GM21515 (cell line): ENCODE results near the gene OPTN.
"Not testable (repeated sequence)": the region's sequence is repeated elsewhere in the genome, so short reads cannot be mapped to it uniquely, and the experiment has no call there.

Source experiments
- ATAC-seq: cut with Tn5 transposase; IDR thresholded peaks from one replicate; pipeline ENCODE4 v1.9.1; 2021; ENCODE audit not compliant: unreplicated experiment

OPTN gene

DNA sequence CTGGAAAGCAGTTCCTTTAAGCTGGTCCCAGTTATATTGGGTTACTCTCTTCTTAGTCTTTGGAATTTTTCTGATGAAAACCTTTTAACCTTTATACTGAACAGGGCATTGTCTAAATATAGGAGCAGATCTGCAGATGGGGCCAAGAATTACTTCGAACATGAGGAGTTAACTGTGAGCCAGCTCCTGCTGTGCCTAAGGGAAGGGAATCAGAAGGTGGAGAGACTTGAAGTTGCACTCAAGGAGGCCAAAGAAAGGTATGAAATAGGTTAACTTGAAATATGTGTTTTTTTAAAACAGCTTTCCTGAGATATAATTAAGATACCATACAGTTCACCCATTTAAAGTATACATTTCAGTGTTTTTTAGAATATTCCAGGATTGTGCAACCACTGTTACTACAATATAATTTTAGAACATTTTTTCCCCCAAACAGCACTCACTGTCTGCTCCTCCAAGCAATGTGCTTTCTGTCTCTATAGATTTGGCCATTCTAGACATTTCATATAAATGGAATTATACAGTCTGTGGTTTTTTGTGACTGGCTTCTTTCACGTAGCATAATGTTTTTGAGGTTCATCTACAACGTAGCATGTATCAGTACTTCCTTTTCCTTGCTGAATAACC, 18.9 kb downstream of the OPTN start:
- ATAC-seq, result no peak

DNA sequence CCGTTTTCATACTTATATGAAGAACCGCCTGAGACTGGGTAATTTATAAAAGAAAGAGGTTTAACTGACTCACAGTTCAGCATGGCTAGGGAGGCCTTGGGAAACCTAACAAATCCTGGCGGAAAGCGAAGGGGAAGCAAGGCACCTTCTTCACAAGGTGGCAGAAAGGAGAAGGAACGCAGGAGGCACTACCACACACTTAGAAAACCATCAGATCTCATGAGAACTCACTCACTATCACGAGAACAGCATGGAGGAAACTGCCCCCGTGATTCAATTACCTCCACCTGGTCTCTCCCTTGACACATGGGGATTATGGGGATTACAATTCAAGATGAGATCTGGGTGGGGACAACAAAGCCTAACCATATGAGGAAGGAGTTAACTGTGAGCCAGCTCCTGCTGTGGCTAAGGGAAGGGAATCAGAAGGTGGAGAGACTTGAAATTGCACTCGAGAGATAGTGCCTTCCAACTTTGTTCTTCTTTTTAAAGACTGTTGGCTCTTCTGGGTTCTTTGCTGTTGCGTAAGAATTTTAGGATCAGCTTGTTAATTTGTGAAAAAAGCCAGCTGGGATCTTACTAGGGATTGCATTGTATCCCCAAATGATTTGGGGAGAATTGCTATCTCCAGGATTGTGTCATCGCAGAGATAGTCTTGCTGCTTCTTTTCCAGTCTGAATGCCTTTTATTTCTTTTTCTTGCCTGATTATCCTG, 21.0 kb downstream of the OPTN start:
- no peak for ATAC-seq

DNA sequence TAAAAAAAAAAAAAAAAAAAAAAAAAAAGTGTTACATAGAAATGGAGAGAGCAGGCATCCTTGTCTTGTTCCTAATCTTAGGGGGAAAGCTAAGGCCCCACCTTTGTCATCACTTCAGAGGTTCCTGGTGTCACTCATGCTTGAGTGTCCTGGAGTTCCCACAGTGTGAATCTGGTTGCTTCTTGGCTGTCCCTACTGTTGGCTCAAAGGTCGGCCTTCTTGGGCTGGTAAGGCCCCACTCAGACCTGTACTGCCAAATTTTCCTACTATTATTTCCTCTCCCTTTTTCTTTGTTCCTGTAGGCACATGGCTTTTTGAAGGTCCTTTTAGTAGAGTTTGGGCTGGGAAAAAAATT, 21.5 kb downstream of the OPTN start:
- no peak for ATAC-seq

DNA sequence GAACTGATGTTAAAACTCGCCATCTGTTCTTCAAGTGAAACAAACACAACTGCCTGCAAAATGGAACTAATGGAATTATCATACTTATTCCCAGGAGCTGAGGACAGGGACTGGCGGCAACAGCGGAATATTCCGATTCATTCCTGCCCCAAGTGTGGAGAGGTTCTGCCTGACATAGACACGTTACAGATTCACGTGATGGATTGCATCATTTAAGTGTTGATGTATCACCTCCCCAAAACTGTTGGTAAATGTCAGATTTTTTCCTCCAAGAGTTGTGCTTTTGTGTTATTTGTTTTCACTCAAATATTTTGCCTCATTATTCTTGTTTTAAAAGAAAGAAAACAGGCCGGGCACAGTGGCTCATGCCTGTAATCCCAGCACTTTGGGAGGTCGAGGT, 36.7 kb downstream of the OPTN start:
- ATAC-seq, result no peak

DNA sequence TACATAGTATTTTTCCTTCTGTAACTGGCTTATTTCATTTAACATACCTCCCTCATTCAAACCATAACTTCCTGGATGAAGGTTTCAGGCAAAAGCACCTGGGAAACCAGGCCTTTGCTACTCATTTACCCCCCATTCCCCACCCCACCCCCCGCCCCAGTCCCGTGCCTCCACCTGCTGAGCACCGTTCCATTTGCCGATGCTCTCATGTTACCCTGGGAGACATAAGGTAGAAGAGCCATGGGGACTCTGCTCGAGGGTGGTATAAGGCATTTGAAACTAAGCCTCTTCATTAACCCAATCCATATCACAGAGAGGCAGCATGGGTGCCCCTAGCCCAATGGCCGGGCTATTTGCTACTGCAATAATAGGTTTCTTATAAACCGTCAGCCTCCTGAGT, 39.2 kb downstream of the OPTN start:
- no peak for ATAC-seq

DNA sequence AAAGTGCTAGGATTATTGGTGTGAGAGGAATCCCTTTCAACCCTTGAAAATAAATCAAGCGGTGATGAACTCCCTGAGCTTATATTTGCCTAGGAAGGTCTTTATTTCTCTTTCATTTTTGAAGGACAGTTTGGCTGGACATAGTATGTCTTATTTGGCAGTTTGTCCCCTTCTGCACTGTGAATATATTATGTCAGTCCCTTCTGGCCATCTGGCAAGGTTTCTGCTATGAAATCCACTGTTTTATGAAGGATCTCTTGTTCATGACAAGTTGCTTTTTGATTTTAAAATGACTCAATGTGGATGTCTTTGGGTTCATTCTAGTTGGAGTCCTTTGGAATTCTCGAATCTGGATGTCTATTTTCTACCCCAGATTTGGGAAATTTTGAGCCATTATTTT, 39.7 kb downstream of the OPTN start:
- ATAC-seq, result no peak

DNA sequence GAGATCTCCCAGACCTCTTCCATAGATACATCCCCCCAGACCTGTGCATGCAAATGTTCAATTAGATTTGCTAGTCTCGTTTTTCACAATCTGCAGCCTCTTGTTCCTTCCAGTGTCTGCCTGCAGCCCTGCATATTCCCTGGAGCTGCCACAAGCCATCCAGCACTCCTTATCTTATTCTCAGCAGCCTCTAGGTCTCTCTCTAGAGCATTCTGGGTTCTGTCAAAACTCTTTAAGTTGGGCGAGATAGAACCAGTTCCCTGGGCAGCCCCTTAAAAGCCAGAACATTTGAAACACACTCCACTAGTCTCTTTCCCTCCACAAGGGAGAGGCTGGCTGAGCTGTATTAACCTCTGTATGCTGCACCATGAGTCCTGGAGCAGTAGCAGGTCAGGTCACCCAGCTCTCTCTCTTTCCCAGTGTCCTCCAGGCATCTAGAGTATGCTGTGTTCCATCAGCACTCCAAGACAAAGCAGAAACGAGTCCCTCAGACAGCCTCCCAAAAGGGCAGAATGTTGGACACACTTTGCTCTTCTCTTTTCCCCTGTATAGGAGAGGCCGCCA, 40.7 kb downstream of the OPTN start:
- no peak for ATAC-seq

DNA sequence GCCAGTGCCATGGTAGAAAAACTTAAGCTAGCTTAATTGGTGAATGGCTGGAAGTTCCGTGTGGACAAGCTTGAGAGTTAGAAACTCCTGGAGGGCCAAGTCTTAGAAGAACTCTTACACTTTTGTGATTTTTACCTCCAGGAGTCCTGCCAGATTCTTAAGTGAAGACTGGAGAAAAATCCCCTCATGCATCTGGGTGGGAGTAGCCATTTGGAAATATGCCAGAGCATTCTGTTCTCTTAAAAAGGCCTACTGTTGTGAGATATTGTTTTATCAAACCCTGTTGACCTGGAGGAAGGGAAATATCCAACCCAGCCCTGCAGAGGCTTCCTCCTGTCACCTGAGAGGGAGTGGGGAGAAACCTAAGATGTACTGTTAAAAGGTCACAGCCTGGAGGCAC, 43.8 kb downstream of the OPTN start:
- no peak for ATAC-seq

DNA sequence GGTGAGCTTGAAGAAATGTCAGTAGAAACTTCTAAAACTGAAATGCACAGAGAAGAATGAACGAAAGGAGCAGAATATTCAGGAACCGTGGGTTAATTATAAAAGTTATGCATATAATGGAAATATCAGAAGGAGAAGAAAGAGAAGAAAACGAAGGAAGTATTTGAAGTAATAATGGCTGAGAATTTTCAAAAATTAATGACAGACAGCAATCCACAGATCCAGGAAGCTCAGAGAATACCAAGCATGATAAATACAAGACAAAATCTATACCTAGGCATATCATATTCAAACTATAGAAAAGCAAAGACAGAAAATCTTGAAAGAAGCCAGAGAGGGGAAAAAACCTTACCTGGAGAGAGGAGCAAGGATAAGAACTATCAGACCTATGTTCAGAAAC, 44.9 kb downstream of the OPTN start:
- ATAC-seq, result no peak

DNA sequence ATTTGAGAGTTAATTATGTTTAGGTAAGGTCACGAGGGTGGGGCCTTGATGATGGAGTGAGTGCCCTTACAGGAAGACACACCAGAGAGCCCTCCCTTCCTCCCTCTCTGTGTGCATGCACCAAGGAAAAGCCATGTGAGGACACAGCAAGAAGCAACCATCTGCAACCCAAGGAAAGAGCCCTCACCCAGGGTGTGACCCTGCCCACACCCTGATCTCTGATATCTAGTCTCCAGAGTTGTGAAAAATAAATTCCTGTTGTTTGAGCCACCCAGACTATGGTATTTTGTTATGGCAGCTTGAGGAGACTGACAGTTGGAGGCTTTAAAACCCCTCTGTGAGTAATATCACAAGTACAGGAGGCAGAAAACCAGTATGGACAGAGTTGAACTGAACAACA, 46.4 kb downstream of the OPTN start:
- no peak for ATAC-seq

DNA sequence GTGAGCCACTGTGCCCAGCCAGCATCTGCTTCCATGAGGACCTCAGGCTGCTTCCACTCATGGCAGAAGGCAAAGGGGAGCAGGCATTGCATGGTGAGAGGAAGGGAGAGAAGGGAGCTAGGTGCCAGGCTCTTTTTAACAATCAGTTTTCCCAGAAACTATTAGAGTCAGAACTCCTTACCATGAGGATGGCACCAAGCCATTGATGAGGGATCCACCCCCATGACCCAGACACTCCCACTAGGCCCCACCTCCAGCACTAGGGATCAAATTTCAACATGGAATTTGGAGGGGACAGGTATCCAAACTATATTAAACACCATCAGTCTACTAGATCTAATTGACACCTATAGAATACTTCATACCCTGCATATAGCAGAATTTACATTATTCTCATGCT, 47.2 kb downstream of the OPTN start:
- ATAC-seq, result no peak

DNA sequence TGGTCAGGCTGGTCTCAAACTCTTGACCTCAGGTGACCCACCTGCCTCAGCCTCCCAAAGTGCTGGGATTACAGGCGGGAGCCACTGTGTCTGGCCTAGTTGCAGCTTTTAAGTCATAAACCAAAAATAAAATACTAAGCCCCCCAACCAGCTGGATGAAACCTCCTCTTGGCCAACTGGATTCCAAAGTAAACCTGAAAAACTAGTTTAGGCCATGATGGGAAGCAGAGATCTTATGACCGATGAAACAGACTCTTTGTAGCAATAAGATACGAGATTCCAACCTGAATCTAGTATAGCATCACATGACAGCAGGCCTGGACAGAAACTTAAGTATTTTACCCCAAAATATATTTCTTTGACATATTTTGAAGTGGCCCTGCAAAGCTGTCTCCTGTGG, 52.3 kb downstream of the OPTN start:
- no peak for ATAC-seq

DNA sequence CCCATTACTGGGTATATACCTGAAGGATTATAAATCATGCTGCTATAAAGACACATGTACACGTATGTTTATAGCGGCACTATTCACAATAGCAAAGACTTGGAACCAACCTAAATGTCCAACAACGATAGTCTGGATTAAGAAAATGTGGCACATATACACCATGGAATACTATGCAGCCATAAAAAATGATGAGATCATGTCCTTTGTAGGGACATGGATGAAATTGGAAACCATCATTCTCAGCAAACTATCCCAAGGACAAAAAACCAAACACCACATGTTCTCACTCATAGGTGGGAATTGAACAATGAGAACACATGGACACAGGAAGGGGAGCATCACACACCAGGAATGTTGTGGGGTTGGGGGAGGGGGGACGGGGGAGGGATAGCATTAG, 55.9 kb downstream of the OPTN start:
- not testable (repeated sequence) for ATAC-seq

DNA sequence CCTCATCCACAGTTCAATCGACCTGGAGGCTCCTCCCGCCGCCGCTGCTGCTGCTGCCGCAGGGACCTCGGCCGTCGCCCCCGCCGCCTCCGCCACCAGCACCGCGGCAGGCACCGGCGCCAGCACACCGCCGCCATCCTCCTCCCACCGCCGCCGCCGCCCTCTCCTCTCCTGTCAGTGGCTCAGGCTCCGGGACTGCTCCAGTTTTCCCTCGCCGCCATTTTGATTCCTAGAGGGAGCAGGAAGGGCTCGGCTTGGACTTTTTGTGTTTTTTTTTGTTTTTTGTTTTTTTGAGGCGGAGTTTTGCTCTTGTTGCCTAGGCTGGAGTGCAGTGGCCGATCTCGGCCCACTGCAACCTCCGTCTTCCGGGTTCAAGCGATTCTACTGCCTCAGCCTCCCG, 58.4 kb downstream of the OPTN start:
- ATAC-seq, result no peak

DNA sequence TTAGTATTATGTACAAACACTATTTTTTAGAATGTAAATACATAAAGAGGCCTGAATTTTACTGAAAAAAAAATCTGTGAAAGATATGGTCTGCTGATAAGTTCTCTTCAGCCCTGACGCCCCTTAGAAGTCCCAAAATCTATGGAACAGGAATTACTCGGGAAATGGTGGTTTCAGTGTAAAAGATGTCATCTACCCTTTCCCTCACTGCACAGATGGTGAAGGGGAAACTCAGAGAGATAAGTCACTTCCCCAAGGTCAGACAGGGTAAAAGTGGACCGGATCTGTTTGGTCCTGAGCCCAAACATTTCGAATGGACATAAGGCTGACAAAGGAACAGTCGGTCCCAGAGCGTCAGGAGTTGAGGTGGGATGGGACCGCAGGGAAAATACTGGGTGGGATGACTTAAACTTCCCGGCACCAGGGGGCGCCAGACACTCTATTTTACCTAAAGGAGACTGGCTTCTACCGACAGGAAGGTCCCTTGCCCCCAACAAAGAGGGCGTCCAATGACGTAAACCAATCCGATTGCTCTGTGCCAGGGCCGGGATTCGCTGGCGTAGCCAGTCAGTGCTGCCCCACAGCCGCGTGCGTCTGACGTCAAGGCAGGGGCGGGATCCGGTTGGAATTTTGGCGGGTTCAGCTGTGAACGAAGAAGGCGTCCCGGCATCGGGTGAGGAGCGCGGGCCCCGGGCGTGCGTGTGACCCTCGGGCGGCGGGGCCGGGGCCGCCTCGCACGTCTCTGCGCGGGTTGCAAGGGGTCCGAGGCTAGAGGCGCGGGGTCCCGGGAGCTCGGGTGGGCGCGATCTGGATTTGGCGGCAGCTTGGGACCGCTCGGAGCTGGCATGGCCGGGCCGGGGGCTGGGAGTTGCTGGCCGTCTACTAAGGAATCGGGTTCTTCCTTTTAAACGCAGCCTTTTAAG, 61.2 kb downstream of the OPTN start, which contains the start of gene MCM10:
TSS of gene MCM10 (plus strand) at position 625 of the 923 bp plus-strand sequence. CDS start 2,645 bp downstream, outside the sequence.
- peak; percentile 100 for ATAC-seq

DNA sequence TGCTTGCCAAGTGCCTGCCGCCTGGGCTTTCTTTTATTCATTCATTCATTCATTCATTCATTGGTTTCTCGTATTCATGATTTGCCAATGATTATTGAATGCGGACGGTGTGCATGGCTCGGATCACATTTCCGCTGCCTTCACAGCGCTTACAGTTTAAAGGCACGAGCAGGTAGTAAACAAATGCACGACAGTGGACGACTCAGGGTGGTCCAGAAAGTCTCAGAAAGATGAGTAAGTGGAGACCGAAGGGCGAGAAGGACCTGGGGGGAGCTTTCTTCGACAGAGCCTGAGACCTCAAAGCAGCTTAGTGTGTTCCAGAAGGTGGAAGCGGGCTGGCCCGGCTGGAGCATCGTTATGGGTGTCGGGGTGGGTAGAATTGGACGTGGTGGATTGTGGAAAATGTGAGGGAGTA, 61.9 kb downstream of the OPTN start:
- ATAC-seq, result no peak

DNA sequence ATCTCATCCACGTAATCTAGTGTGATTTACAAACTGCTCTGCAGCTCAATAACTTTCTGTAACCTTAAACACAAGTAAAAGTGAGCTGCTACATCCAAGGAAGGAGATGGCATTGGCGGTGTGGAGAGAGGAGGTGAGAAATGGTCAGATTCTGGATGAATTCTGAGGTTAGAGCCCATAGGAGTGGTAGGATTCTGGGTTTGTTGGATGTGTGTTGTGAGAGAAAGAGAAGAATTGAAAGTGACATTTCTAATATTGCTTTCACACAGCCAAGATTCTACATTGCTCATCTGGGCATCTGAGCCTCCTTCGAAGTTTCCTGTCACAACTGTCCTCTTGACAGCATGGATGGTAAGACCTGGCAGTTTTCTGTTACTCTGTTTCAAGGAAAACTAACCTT, 63.9 kb downstream of the OPTN start:
- no peak for ATAC-seq

DNA sequence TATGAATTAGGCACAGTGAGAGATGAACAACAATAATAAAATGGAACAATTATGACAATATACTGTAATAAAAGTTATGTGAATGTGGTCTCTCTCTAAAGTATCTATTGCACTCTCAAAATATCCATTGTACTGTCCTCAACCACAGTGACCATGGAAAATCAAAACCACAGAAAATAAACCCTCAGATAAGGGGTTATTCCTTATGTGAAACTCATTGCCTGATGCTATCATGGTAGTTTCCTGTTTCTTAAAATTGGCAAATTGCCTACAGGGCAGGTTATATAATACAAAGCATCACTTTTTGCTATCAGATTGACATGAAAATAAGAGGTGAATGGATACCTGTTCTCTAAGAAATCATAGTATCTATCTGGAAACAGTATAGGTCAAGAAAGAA, 65.2 kb downstream of the OPTN start:
- no peak for ATAC-seq

DNA sequence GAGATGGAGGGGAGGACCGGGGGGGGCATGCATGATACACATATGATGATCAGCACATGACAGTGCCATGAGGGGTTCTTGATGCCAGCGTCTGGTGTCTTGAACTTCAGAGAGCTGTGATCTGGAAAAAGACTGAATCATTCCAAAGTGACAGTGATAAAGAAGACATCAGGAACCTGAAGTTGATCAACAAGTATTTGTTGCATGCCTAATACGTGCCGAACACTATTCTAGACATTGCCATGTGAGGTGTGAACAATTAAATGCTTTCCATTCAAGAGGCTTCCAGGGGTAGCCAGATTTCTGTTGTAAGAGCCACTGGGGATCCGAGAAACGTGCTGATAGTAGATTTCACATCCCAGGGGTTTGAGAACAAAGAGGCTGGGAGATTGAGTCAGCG, 67.6 kb downstream of the OPTN start:
- ATAC-seq, result no peak

DNA sequence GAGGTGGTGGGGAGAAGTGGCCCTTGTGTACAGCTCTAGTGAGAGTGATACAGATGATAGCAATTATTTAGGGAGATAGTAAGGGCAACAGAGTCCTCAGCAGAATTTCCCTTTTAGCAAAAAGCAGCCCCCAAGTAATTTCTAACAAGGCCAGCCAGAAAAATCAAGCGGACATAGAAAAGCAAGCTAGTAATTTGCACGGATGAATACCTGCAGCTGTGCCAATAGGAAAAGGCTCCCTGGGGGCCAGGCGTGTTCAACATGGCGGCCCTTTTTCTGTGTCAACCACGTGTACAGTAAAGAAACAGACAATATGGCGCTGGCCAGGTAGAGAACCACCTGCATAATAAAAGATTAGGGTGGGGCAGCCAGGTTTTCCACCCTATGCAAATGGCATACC, 68.8 kb downstream of the OPTN start:
- no peak for ATAC-seq

DNA sequence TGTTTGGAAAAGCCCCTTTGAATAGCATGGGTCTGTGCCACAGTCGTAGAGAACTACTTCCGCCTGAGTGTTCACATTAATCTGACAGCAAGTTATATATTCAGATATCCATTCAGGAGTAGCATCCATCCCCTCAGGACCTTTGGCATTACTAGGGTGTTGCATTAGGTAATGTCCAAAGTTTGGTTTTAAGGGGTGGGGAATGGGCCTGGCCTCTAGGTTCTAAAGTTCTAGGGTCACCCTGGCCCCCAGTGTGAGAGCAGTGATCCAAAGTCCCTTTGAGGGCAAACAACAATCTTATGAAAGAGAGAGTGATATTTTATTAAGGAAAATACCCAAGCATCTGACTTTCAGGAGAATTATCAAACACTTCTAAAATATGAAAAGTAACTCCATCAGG, 73.7 kb downstream of the OPTN start:
- ATAC-seq, result no peak

DNA sequence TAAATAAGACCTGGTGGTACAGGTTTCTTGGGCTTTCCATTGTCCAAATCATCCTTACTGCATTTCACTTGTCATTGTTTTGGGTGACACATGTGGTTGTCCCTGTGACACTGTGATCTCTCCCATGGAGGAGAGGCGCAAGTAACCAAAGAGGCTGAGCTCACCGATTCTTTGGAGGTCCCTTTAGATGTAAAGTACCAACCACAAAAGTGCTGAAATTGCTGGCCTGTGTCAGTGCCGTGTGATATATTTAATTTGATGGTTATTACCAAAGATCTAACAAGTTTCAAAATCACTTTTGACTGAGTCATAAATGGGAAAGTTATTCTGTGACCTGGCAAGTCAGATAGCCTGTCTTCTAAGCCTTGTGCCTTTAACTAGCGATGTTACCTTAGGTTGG, 80.8 kb downstream of the OPTN start:
- no peak for ATAC-seq
